Mammary epithelial cell (primary cell): ENCODE results near the gene SEC14L1.

ENCODE experiments used
- EZH2 ChIP-seq: IDR thresholded peaks from 2 replicates; pipeline ENCODE4 v1.6.1; 2012; ENCODE audit warnings: low read length, inconsistent platforms, borderline replicate concordance
- TF ChIP-seq, protein P1 (sequence below), 2 donors: IDR thresholded peaks in 1 of 2; conservative IDR thresholded peaks in 1 of 2; 2 replicates each; pipeline ENCODE4 v1.5.1; 2011 to 2012; ENCODE audit warnings: inconsistent platforms in 2 of 2, low read length in 2 of 2, mild to moderate bottlenecking in 2 of 2, control low read depth in 1 of 2, low read depth in 1 of 2; ENCODE audit not compliant: insufficient read depth in 1 of 2; ENCODE audit errors: extremely low read depth in 1 of 2

DNA sequence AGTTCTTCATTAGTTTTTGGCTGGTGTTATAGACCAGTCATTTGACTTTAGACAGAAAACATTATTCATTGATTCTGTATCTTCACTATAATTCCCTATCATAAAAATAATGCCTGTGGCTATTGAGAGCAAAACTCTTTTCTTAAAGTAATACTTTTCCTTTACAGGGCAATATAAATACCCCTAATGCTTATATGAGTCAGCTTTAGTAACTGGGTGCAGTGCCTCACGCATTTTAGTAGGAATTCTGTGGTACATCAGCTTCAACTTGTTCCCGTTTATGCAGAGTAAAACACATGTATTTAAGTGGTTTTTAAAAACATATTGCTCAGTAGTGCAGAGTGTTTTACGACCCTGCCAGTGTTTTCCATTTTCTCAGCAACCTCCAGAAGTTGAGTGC lies 68.1 kb downstream of the SEC14L1 start:
- TF ChIP-seq, protein P1, sequence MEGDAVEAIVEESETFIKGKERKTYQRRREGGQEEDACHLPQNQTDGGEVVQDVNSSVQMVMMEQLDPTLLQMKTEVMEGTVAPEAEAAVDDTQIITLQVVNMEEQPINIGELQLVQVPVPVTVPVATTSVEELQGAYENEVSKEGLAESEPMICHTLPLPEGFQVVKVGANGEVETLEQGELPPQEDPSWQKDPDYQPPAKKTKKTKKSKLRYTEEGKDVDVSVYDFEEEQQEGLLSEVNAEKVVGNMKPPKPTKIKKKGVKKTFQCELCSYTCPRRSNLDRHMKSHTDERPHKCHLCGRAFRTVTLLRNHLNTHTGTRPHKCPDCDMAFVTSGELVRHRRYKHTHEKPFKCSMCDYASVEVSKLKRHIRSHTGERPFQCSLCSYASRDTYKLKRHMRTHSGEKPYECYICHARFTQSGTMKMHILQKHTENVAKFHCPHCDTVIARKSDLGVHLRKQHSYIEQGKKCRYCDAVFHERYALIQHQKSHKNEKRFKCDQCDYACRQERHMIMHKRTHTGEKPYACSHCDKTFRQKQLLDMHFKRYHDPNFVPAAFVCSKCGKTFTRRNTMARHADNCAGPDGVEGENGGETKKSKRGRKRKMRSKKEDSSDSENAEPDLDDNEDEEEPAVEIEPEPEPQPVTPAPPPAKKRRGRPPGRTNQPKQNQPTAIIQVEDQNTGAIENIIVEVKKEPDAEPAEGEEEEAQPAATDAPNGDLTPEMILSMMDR (conservative IDR thresholded peaks at IDR 0.05 in 1 of 2, IDR thresholded peaks at IDR 0.05 in 1 of 2; ENCODE audit: extremely low read depth in 1 of 2, insufficient read depth in 1 of 2, low read depth in 1 of 2, low read length in 2 of 2), result no peak
- no peak for TF ChIP-seq EZH2
